ENCODE measurements around the gene COLEC12.

The COLEC12 gene

GRCh38 chr18:500632-501405 lies at the start of gene COLEC12:
COLEC12 (minus strand) TSS chr18:500701; CDS start chr18:500514, 187 bp downstream.
- no peak within 1 kb of the TSS for H3K4me3 ChIP-seq (ENCODE audit: low read depth, low read length)
- no peak for DNase-seq (ENCODE audit: low read depth)
- TF ChIP-seq CTCF (IDR thresholded peaks at IDR 0.05; ENCODE audit: insufficient read depth, low read depth, low read length, missing control alignments): no peak

- no peak overlapping the region for H3K4me3 ChIP-seq (ENCODE audit: low read depth, low read length)
- no peak for TF ChIP-seq CTCF (IDR thresholded peaks at IDR 0.05; ENCODE audit: insufficient read depth, low read depth, low read length, missing control alignments)
- no peak for DNase-seq (ENCODE audit: low read depth)
Observed at GRCh38 chr18:549967-550366, 49.5 kb upstream of the COLEC12 start.

- TF ChIP-seq CTCF (IDR thresholded peaks at IDR 0.05; ENCODE audit: insufficient read depth, low read depth, low read length, missing control alignments): no peak
- H3K4me3 ChIP-seq (ENCODE audit: low read depth, low read length): no peak overlapping the region
- DNase-seq (ENCODE audit: low read depth): no peak
Observed at GRCh38 chr18:543447-544078, 43.1 kb upstream of the COLEC12 start.

- no peak for DNase-seq (ENCODE audit: low read depth)
- H3K4me3 ChIP-seq (ENCODE audit: low read depth, low read length): no peak overlapping the region
- no peak for TF ChIP-seq CTCF (IDR thresholded peaks at IDR 0.05; ENCODE audit: insufficient read depth, low read depth, low read length, missing control alignments)
Observed at GRCh38 chr18:533995-534601, 33.6 kb upstream of the COLEC12 start.

- H3K4me3 ChIP-seq (ENCODE audit: low read depth, low read length): no peak overlapping the region
- DNase-seq (ENCODE audit: low read depth): no peak
- no peak for TF ChIP-seq CTCF (IDR thresholded peaks at IDR 0.05; ENCODE audit: insufficient read depth, low read depth, low read length, missing control alignments)
Observed at GRCh38 chr18:532632-533031, 32.1 kb upstream of the COLEC12 start.

GRCh38 chr18:532018-532417 lies 31.5 kb upstream of the COLEC12 start:
- no peak overlapping the region for H3K4me3 ChIP-seq (ENCODE audit: low read depth, low read length)
- TF ChIP-seq CTCF (IDR thresholded peaks at IDR 0.05; ENCODE audit: insufficient read depth, low read depth, low read length, missing control alignments): no peak
- DNase-seq (ENCODE audit: low read depth): no peak

Data from GM12865 (cell line).